Stimulated activated CD4-positive, alpha-beta T cell treated with anti-CD3 and anti-CD28 coated beads, Interleukin-1b, Interleukin-23, amount 100 ng/mL, for 4 hours (primary cell): ENCODE data around the gene HPD.
A peak's percentile ranks its signal among the peaks of the same experiment; 100 is the strongest.
"Not testable (repeated sequence)": the region's sequence is repeated elsewhere in the genome, so short reads cannot be mapped to it uniquely, and the experiment has no call there.

Experiments used
- DNase-seq, 2 donors: peaks; one replicate each; pipeline ENCODE4 v3.0.0-alpha.2; 2020; ENCODE audit warnings: low read depth in 2 of 2

HPD gene

DNA sequence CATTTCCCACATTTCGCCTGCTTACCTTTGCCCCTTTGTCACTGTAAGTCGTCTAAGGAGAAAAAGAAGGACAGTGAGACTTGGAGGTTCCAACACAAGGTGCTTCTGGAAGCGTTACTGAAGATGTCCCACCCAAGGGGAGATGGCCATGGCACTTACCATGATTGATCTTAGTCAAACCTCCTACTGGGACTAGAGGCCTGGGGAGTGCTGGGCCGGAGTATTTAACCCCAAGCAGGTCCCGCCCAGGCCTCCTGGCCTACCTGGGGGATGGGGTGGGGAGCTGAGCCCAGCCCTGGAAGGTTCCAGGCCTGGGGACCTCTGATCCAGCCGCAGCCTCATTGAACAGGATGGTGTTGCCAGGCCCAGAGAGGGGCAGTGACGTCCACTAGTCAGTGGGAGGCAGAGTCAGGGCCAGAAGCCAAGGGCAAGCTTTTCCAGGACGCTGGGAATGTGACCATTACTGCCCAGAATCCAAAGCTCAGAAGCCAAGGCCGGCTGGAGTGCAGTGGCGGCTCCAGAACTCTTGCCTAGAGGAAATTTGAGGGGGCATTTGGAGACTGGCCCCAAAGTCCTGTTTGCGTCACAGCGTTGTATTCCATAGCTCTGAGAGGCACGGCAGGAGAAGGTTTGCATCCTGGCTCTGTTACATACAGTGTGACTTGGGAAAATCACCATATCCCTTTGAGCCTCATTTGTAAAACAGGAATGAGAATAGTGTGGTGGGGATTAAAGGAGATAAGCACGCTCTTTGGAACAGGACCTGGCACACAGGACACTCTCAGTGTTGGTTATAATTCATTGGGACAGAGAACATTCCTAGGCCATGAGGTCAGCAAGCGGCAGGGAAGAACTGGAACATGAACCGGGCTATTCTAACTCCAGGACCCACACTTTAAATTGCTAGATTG, at the start of gene HPD:
Gene HPD, minus strand, starts transcription at position 198 of the 911 bp plus-strand sequence. Its CDS starts 36 bp downstream, at position 162.
- no peak for DNase-seq

DNA sequence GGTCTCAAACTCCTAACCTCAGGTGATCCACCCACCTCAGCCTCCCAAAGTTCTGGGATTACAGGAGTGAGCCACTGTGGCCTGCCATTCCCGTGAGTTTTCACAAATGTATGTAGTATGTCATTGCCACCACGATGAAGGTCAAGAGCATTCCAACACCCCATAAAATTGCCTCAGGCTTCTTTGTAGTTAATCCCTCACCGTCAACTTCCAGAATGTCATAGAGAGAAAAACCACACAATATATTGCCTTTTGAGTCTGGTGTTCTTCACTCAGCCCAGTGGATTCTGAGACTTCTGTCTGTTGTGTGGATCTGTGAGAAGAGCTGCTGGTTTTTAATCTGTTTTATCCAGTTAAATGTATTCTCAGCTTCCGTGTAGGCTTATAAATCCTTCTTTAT, 47.1 kb upstream of the HPD start:
- no peak for DNase-seq

DNA sequence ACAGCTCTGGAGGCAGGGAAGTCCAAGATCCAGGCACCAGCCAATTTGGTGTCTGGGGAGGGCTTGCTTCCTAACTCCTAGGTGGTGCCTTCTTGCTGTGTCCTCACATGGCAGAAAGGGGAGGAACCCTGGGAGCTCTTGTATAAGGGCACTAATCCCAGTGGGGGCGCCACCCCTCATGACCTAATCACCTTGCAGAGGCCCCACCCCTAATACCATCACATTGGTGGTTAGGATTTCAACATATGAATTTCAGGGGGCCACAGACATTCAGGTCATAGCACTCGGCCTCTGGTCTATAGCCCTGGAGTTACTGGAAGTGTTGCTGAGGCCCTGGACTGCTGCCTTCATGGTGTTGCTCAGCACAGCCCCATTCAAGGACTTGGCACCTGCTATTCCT, 44.5 kb upstream of the HPD start:
- no peak for DNase-seq

DNA sequence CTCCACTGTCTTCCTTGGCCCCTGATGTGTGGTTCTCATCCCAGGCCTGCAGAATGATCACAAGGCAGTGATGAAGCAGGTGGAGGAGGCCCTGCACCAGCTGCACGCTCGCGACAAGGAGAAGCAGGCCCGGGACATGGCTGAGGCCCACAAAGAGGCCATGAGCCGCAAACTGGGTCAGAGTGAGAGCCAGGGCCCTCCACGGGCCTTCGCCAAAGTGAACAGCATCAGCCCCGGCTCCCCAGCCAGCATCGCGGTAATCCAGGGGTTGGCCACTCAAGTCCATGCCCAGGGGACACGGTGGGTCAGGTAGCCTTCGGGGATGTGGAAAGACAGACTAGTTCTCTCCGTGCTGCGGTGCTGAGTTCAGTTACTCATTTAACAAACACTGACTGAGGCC, 40.9 kb upstream of the HPD start:
- DNase-seq: no peak

DNA sequence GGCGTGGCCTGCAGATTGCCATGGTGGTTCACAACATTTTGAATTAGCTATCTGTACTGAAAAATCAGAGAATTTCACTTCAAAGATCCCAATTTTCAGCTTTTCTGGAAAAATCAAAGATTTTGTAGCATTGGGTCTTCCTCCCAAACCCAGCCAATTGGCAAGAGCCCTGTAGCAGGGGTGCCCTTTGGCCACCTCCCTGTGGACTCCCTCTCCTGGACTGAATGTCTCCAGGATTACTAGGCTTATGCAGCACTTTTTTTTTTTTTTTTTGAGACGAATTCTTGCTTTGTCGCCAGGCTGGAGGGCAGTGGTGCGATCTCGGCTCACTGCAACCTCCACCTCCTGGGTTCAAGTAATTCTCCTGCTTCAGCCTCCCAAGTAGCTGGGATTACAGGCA, 39.6 kb upstream of the HPD start:
- DNase-seq: no peak

DNA sequence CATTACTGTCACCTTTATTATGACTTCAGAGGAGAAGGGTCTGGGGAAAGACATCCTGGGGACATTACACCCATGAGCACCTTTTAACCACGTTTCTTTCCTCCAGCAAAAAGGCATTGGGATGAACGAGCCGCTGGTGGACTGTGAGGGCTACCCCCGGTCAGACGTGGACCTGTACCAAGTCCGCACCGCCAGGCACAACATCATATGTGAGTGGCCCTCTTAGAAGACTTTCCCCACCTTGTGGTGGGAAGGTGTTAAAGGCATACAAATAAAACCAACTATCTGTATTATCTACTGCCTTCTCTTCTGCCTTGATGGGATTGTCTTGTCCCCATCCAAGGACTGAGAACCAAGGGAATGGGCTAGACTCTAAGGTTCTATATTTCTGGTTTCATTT, 36.0 kb upstream of the HPD start:
- no peak for DNase-seq

DNA sequence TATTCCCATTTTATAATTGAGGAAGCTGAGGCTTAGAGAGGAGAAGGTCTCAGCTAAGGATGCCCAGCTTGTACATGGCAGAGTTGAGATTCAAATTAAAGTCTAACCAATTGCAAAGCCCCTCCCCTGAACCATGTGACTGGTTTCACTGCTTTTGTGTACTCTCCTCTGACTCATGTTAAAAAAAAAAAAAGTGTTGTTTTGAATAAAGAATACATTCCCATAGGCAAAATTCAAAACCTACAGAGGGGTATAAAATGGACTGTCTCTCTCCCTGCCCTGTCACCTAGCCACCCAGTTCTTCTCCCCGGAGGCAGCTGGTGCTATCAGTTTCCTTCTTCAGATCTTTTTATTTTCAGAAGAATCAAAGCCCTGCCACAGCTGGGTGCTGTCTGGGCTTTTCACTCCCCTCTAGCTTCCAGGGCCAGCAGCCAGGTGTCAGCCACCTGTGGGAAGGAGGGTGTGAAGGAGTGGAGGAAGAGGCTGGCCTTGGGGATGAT, 35.4 kb upstream of the HPD start:
- no peak for DNase-seq

DNA sequence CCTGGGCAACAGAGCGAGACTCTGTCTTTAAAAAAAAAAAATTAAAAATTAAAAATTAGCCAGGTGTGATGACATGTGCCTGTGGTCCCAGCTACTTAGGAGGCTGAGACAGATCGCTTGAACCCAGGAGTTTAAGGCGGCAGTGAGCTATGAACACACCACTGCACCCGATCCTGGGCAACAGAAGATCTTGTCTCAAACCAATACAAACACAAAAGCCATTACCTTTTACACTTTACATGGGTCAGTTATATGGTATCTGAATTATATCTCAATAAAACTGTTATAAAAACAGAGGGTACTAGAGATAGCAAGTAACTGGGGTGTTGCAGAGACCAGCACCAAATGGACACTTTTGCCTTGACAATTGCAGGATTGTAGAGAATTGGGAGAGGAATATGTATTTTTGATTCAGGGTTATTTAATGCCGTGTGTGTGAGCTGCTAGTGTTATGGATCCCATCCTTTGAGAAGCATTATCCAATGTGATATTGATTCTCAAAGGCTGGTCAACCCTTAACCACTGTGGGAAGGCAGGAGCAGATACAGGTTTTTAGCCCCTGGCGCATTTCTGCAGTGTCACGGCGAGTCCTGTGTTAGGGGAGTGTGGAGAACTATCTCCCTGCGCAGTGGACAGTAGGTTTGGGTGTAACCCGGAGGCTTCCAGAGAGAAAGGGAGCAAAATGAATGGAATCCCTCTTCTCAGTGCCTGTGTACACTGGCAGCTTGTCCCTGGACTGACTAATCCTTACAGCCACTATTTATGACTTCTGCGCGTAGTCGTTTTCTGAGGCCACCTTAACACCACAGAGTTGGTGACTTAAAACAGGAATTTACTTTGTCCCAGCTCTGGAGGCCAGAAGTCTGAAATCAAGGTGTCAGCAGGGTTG, 34.3 kb upstream of the HPD start:
- DNase-seq: no peak

DNA sequence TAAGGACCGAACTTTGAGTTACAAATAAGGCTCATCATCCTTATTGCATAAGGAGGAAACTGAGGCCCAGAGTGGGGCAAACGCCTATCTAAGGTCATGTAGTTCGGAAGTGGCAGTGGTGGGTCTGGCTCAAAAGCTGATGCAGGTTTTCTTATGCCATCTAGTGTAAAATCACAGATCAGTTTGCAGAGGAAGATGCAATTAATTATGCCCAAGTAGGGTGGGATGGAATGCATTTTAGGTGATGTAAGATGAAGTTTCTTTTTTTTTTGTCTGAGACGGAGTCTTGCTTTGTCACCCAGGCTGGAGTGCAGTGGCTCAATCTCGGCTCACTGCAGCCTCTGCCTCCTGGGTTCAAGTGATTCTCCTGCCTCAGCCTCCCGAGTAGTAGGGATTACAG, 31.0 kb upstream of the HPD start:
- DNase-seq: not testable (repeated sequence)

DNA sequence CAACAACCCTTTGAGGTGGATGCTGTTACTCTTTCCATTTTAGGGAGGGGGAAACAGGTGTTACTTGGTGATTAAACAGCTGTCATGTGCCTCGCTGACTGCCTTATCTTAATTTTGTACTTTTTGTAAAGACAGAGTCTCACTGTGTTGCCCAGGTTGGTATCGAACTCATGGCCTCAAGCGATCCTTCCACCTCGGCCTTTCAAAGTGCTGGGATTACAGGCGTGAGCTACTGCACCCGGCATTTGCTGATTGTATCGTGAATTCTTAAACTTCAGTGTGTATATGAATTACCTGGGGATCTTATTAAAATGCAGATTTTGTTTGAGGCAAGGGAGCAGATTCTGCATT, 30.6 kb upstream of the HPD start:
- no peak for DNase-seq

DNA sequence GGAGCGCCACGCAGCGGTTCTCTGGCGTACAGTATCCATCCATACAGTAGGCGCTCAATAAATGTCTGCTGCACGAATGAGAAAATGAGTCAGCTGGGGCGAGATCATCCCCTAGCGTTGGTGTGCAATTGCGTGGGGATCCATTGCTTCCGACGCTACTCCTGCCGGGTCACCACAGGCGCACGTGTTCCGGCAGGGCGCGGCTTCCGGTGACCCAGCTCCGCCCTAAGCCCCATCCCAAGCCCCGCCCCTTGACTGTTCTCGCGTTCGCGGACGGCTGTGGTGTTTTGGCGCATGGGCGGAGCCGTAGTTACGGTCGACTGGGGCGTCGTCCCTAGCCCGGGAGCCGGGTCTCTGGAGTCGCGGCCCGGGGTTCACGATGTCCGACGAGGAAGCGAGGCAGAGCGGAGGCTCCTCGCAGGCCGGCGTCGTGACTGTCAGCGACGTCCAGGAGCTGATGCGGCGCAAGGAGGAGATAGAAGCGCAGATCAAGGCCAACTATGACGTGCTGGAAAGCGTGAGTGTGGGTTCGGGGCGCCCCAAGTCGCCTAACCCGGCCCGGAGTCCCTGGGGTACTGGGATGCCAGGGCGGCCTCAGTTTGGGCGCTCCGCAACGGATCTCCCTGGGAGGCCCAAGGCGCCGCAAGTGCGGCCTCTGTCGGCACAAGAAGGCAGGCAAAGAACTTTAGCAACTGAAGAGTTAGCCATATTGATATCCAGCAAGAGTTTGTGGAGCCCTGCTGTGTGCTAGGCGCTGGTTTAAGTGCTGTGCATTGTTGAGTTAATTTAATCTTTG, 30.0 kb upstream of the HPD start, which contains the start of gene PSMD9:
Gene PSMD9, plus strand, starts transcription at position 313 of the 796 bp plus-strand sequence. Its CDS starts 67 bp downstream, at position 380.
- DNase-seq: peak; percentile 98 to 99

DNA sequence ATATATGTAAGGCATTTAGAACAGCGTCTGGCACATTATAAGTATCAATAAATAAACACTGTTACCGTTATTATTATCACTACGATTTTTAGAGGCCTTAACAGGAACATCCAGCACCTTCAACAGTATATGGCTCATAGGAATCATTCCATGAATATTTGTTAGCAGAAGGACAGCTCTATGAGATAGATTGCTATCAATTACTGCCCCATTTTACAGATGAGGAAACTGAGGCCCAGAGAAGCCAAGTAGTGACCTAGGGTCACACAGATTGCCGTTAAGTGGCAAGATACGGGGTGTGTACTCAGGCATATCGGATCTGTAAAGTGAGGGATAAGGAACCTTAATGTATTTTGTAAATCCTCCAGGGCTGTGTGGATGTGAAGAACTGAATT, 29.4 kb upstream of the HPD start:
- DNase-seq: no peak

DNA sequence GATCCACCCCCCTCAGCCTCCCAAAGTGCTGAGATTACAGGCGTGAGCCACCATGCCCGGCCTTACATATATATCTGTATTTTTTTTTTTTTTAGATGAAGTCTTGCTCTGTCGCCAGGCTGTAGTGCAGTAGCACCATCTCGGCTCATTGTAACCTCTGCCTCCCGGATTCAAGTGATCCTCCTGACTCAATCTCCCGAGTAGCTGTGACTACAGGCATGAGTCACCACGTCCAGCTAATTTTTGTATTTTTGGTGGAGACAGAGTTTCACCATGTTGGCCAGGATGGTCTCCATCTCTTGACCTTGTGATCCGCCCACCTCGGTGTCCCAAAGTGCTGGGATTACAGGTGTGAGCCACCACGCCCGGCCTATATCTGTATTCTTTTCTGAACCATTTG, 26.5 kb upstream of the HPD start:
- not testable (repeated sequence) for DNase-seq

DNA sequence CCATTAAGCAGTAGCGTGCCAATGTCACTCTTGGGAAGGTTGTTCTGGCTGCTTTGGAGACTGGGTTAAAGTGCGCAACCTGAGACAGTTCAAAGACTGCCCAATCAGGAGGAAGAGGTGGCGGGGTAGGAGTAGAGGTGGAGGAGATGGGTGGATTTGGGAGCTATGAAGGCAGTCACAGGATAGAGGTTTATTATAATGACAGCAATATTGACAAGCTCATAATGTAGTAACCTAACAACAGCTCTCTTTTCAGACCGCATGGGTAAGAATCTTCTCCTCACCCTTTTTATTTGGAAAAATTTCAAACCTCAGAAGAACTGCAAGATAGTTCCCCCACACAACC, 24.6 kb upstream of the HPD start:
- DNase-seq: no peak

DNA sequence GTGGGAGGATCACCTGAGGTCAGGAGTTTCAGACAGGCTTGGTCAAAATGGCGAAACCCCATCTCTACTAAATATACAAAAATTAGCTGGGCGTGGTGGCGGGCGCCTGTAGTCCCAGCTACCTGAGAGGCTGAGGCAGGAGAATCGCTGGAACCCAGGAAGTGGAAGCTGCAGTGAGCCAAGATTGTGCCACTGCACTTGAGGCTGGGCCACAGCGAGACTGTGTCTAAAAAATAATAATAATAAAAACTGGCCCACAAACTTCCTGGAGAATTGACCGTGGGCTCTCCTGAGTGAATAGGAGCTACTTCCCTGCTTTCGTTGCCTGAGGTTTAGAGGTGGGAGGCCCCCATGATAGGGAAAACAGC, 17.4 kb upstream of the HPD start:
- DNase-seq: not testable (repeated sequence)

DNA sequence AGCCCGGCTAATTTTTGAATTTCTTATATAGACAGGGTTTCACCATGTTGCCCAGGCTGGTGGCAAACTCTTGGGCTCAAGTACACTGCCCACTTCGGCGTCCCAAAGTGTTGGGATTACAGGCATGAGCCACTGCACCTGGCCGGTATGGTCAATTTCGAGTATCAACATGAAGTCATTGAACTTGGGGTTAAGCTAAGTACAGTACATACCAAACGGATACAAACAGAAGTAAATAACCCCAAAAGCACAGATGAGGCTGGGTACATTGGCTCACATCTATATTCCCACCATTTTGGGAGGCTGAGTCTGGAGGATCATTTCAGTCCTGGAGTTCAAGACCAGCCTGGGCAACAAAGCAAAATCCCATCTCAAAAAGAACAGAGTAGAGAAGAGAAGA, 16.9 kb upstream of the HPD start:
- no peak for DNase-seq

DNA sequence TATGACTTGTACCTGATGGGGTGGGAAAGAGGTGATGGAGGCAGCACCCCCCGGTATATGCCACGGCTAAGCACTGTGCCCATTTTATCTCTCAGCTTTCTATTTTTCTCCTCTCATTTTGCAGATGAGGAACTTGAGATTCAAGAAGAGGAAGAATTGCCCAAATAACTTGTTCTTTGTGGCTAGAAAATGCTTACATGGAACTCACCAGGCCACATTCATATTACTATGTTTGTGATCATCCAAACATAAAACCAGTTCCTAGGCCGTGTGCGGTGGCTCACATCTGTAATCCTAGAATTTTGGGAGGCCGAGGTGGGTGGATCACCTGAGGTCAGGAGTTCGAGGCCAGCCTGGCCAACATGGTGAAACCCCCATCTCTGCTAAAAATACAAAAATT, 15.4 kb upstream of the HPD start:
- no peak for DNase-seq

DNA sequence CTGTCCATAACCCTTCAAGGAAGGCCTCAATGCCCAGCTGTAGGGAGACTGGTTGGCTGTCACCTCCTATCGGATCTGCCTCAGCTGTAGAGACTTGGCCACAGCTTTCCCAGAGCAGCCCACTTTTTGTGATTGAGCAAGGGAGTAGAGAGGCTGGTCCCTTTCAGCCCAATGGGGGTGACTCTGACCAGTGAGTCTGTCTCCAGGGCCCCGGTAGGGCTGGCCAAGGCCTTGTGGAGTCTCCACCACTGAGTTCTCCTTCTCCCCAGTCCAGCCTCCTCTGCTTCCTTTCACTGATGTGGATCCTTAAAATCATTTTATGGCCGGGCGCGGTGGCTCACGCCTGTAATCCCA, 14.5 kb upstream of the HPD start:
- no peak for DNase-seq

DNA sequence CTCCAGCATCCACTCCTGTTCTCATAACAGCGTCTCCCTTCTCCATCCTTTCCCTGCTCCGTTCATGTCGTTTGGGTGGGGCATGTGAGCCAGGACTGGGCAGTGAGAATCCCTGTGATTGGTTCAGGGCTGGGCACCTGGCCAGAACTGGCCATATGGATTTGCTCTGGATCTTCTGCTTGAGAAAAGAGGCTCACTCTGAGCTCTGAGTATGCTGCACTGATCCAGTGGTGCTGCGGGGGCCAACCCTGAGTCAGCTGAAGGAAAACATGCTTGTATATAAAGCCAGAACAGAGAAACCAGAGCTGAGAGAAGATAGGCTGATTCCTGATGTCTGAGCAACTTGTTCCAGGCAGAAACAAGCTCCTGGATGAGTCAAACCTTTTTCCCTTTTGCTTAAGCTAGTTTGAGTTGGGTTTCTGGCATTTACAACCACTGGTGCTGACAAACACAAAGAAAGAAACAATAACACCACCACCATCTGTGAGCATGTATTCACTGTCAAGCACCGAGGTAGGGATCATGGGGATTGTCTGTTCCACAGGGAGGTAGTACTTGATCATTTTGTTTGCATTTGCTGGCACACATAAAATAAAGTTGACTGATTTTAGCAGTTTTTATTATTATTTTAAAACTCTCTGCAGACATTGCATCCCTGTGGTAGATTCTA, 14.0 kb upstream of the HPD start:
- DNase-seq: no peak

DNA sequence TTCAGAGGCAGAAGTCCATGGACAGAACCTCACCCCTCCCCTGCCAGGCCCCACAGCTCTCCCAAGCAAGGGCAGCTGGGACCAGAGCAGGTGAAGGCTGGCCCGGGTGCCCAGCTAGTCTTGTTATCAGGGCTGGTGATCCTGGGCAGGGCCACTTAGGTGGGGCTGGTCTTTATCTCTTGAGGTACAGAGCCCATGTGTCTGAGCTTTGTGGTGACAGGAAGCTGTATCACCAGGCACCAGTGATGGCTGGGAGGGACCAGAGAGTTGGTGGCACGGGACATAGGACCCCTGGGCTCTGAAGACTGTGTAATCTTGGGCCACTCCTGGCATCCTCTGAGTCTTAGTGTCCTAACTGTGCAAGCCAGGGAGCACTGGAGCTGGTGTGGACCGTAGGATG, 12.8 kb upstream of the HPD start:
- no peak for DNase-seq

DNA sequence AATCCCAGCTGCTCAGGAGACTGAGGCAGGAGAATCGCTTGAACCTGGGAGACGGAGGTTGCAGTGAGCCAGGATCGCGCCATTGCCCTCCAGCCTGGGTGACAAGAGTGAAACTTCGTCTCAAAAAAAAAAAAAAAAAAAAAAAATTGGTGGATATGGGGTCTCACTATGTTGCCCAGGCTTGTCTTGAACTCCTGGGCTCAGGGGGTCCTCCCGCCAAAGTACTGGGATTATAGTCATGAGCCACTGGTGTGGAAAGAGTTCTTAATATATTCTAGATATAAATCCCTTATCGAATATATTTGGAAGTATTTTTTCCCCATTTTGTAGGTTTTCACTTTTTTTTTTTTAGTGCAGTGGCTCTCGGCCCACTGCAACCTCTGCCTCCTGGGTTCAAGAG, 10.6 kb upstream of the HPD start:
- not testable (repeated sequence) for DNase-seq

DNA sequence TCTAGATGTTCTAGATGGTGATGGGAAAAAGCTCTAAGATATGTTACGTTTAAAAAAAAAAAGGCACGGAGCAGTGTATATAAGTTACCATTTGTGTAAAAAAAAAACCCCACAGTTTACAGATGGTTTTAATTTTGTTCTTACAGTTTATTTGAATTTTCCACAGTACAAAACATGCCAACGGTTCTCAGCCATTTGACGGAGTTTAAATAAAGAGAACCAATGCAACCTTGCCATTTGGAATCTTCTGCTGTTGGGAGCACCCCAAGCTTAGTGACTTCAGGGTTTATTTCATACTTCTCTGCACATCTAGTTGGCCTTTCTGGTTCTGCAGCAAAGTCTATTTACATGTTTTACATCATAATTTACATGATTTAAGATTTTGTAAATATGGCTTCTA, 7.7 kb upstream of the HPD start:
- DNase-seq: no peak
